K562 (cell line): ENCODE results near the gene CD164L2. TPM values are rescaled to one million over a fixed set of nuclear protein-coding genes. Genes with fewer than 3 reads are reported as not detected.
A peak's percentile ranks its signal among the peaks of the same experiment; 100 is the strongest.

ENCODE experiments used
- AFF4 ChIP-seq: sonication (generic); formaldehyde crosslinking; IDR thresholded peaks from 2 replicates; pipeline ENCODE4 v1.8.0; 2023; ENCODE audit warnings: mild to moderate bottlenecking, missing genetic modification reagents
- E2F3 ChIP-seq: fragments of 250-450 bp; sonication (Bioruptor Pico); IDR thresholded peaks from 2 replicates; pipeline ENCODE4 v1.4.0; 2020; ENCODE audit warnings: mild to moderate bottlenecking
- GATA2 ChIP-seq: sonication (generic); formaldehyde crosslinking; IDR thresholded peaks from 2 replicates; pipeline ENCODE4 v1.4.0; 2020; ENCODE audit warnings: mild to moderate bottlenecking, missing genetic modification reagents
- NEUROD1 ChIP-seq: fragments of 150-350 bp; IDR thresholded peaks from 2 replicates; pipeline ENCODE4 v1.6.1; 2014; ENCODE audit warnings: borderline replicate concordance, low read length, low read depth; ENCODE audit not compliant: partially characterized antibody
- SUPT5H ChIP-seq: fragments of 450-650 bp; IDR thresholded peaks from 2 replicates; pipeline ENCODE4 v1.6.1; 2016
- ZNF133 ChIP-seq: fragments of 250-450 bp; sonication (Bioruptor Pico); IDR thresholded peaks from 2 replicates; pipeline ENCODE4 v1.4.0; 2020; ENCODE audit warnings: mild to moderate bottlenecking
- polyA plus RNA-seq, 8 experiments: library from polyadenylated mRNA; depleted of rRNA in 4 of 8; stranded (reverse) in 5 of 8; unstranded in 3 of 8; fragments of >200 nt; fragmentation: Nextera tagmentation in 2 of 8; fragmentation: Illumina TruSeq in 1 of 8; extraction: Ambion mirVana in 2 of 8; extraction: Trizol in 1 of 8; gene quantifications; 2 replicates each; pipeline versions ENCODE4 v1.2.1 to v1.2.3, GENCODE V29; 2011 to 2014; ENCODE audit warnings: inconsistent platforms in 1 of 8, missing spikeins in 1 of 8
- total RNA-seq, 7 experiments: library from RNA; depleted of rRNA in 6 of 7; stranded (reverse); fragments of >200 nt in 6 of 7; fragmentation: Illumina TruSeq in 2 of 7; extraction: Trizol in 2 of 7; gene quantifications; 2 replicates each; pipeline versions ENCODE4 v1.2.1 to v1.2.3, GENCODE V29; 2011 to 2021; ENCODE audit warnings: low replicate concordance in 1 of 7

CD164L2 gene
- total and polyA plus RNA-seq, 9 of the 15 experiments (the other 6 are each of a cell fraction or from before 2014, with no cell fraction given), result 0.08 to 0.92 (median 0.38) TPM; not detected in 1

GRCh38 chr1:27395441-27396195 is 12.5 kb upstream of the CD164L2 start (continued):
- TF ChIP-seq AFF4 (CRISPR knock-in tag), result no peak
- peak; percentile 48 for TF ChIP-seq SUPT5H
- no peak for TF ChIP-seq ZNF133 (CRISPR knock-in tag)
- 0 out of 2 replicates have a peak, but pooled peaks have one; percentile 20 for TF ChIP-seq GATA2 (CRISPR knock-in tag)
- no peak for TF ChIP-seq E2F3 (CRISPR knock-in tag)
- peak; percentile 36 for TF ChIP-seq NEUROD1
- TF ChIP-seq, all 486 proteins: peak for 48
